Activated CD8-positive, alpha-beta T cell treated with anti-CD3 and anti-CD28 coated beads for 36 hours (primary cell): ENCODE measurements around the gene LAMA5. TPM values are rescaled to one million over a fixed set of nuclear protein-coding genes. Genes with fewer than 3 reads are reported as not detected.

Source experiments
- ATAC-seq: fragments of 200-7000 bp; cut with Tn5 transposase; one replicate; pipeline ENCODE4 v1.10.0; 2021; ENCODE audit warnings: mild to moderate bottlenecking, moderate library complexity
- CTCF ChIA-PET: fragments of 350-600 bp; sonication (Branson Sonifier 250); formaldehyde crosslinking; loops from one replicate; lab custom pipeline; 2021; ENCODE audit warnings: antibody characterized with exemption; lab: Charles Lee
- POLR2A ChIA-PET: fragments of 350-600 bp; sonication (Branson Sonifier 250); formaldehyde crosslinking; loops from one replicate; lab custom pipeline; 2021; ENCODE audit warnings: antibody characterized with exemption; lab: Charles Lee
- DNase-seq: peaks from one replicate; pipeline ENCODE4 v3.0.0-alpha.2; 2020
- H3K27ac Mint-ChIP-seq: one replicate; pipeline ENCODE4 v1.8.0; 2021; ENCODE audit warnings: mild to moderate bottlenecking, mixed read lengths
- H3K27me3 Mint-ChIP-seq: one replicate; pipeline ENCODE4 v1.8.0; 2021; ENCODE audit warnings: mixed read lengths
- H3K36me3 Mint-ChIP-seq: one replicate; pipeline ENCODE4 v1.8.0; 2021; ENCODE audit warnings: low read depth, mixed read lengths
- H3K4me1 Mint-ChIP-seq: one replicate; pipeline ENCODE4 v1.8.0; 2021; ENCODE audit warnings: low read depth, mixed read lengths
- H3K4me3 Mint-ChIP-seq: one replicate; pipeline ENCODE4 v1.8.0; 2021; ENCODE audit warnings: mild to moderate bottlenecking, moderate library complexity, mixed read lengths
- H3K9me3 Mint-ChIP-seq: one replicate; pipeline ENCODE4 v1.8.0; 2021; ENCODE audit warnings: mixed read lengths
- CTCF ChIP-seq: fragments of 200-600 bp; IDR thresholded peaks from one replicate; pipeline ENCODE4 v1.8.0; 2022; ENCODE audit warnings: antibody characterized with exemption, mild to moderate bottlenecking
- intact Hi-C: fragments of 100-400 bp; cut with micrococcal nuclease; formaldehyde crosslinking; loops from one replicate; pipeline ENCODE4 v1.10.0; 2022
- total RNA-seq, 2 experiments: library from RNA; stranded (reverse); gene quantifications; one replicate each; pipeline ENCODE4 v1.2.3, GENCODE V29; 2021

LAMA5 gene
- total RNA-seq, 2 experiments from 2014 or later: 0.25 to 0.76 TPM

- intact Hi-C loops: no loop called here
- no peak for TF ChIP-seq CTCF
- H3K9me3 Mint-ChIP-seq: peaks cover under 1% of the 10 kb centered on the region
- no peaks in the 10 kb centered on the region for H3K4me1 Mint-ChIP-seq
- CTCF ChIA-PET: no interaction called here
- POLR2A ChIA-PET: interaction anchor here (0.9 kb wide), 1 partner anchor 80 kb away, joined by 3 read pairs; no protein-coding TSS in a partner anchor
- peaks cover 2% of the 10 kb centered on the region for H3K27me3 Mint-ChIP-seq
- H3K4me3 Mint-ChIP-seq: no peak overlapping the region
- H3K27ac Mint-ChIP-seq: no peak overlapping the region
- DNase-seq (no peak), ATAC-seq (no peak)
- no peaks in the 10 kb centered on the region for H3K36me3 Mint-ChIP-seq
Measured at GRCh38 chr20:62342910-62343309, 24.2 kb downstream of the LAMA5 start.

- Mint-ChIP-seq H3K4me3 (no peak overlapping the region), H3K4me1 (no peaks in the 10 kb centered on the region)
- CTCF ChIA-PET: no interaction called here
Measured at GRCh38 chr20:62339647-62340062, 27.5 kb downstream of the LAMA5 start.

GRCh38 chr20:62338294-62338620, 28.9 kb downstream of the LAMA5 start:
- ATAC-seq (no peak), DNase-seq (no peak)
- H3K36me3 Mint-ChIP-seq: no peaks in the 10 kb centered on the region
- no peaks in the 10 kb centered on the region for H3K4me1 Mint-ChIP-seq
- no peak for TF ChIP-seq CTCF
- POLR2A ChIA-PET: no interaction called here
- H3K27me3 Mint-ChIP-seq: peaks cover 2% of the 10 kb centered on the region
- H3K27ac Mint-ChIP-seq: no peak overlapping the region
- CTCF ChIA-PET: no interaction called here
- intact Hi-C loops: no loop called here
- no peak overlapping the region for H3K4me3 Mint-ChIP-seq
- H3K9me3 Mint-ChIP-seq: no peaks in the 10 kb centered on the region

More at GRCh38 chr20:62339647-62340062, 27.5 kb downstream of the LAMA5 start:
- H3K27ac Mint-ChIP-seq: no peak overlapping the region
- H3K27me3 Mint-ChIP-seq: peaks cover 2% of the 10 kb centered on the region
- intact Hi-C loops: no loop called here
- H3K36me3 Mint-ChIP-seq: no peaks in the 10 kb centered on the region
- no peak for DNase-seq
- no peak for ATAC-seq
- TF ChIP-seq CTCF: no peak
- H3K9me3 Mint-ChIP-seq: no peaks in the 10 kb centered on the region
- POLR2A ChIA-PET: no interaction called here

GRCh38 chr20:62337558-62338293, 29.4 kb downstream of the LAMA5 start:
- H3K4me1 Mint-ChIP-seq: no peaks in the 10 kb centered on the region
- POLR2A ChIA-PET: no interaction called here
- DNase-seq (no peak), ATAC-seq (no peak)
- intact Hi-C loops: no loop called here
- no peak overlapping the region for H3K4me3 Mint-ChIP-seq
- H3K27me3 Mint-ChIP-seq: peaks cover 2% of the 10 kb centered on the region
- H3K27ac Mint-ChIP-seq: no peak overlapping the region
- TF ChIP-seq CTCF: no peak
- no peaks in the 10 kb centered on the region for H3K36me3 Mint-ChIP-seq
- H3K9me3 Mint-ChIP-seq: no peaks in the 10 kb centered on the region
- CTCF ChIA-PET: no interaction called here

- H3K36me3 Mint-ChIP-seq: no peaks in the 10 kb centered on the region
- POLR2A ChIA-PET: no interaction called here
- no peak for ATAC-seq
- DNase-seq: no peak
- CTCF ChIA-PET: no interaction called here
- H3K4me1 Mint-ChIP-seq: no peaks in the 10 kb centered on the region
- no peak for TF ChIP-seq CTCF
- H3K4me3 Mint-ChIP-seq: no peak overlapping the region
- peaks cover 2% of the 10 kb centered on the region for H3K27me3 Mint-ChIP-seq
- intact Hi-C loops: no loop called here
- no peak overlapping the region for H3K27ac Mint-ChIP-seq
- H3K9me3 Mint-ChIP-seq: no peaks in the 10 kb centered on the region
Measured at GRCh38 chr20:62336775-62337557, 30.1 kb downstream of the LAMA5 start.
